ENCODE measurements around the gene TMTC2. TPM values are rescaled to one million over a fixed set of nuclear protein-coding genes. Genes with fewer than 3 reads are reported as not detected.

The TMTC2 gene
- total RNA-seq, 1 donor from 2014 or later: 37.9 TPM

GRCh38 chr12:83040339-83040738, 353.6 kb downstream of the TMTC2 start:
- DNase-seq (no peak), ATAC-seq (no peak)
- Histone ChIP-seq H3K4me1 (no peaks in the 10 kb centered on the region), H3K9me3 (no peaks in the 10 kb centered on the region), H3K36me3 (no peaks in the 10 kb centered on the region), H3K4me3 (no peak overlapping the region), H3K27ac (no peak overlapping the region), H3K27me3 (no peaks in the 10 kb centered on the region)
- TF ChIP-seq, protein P1, sequence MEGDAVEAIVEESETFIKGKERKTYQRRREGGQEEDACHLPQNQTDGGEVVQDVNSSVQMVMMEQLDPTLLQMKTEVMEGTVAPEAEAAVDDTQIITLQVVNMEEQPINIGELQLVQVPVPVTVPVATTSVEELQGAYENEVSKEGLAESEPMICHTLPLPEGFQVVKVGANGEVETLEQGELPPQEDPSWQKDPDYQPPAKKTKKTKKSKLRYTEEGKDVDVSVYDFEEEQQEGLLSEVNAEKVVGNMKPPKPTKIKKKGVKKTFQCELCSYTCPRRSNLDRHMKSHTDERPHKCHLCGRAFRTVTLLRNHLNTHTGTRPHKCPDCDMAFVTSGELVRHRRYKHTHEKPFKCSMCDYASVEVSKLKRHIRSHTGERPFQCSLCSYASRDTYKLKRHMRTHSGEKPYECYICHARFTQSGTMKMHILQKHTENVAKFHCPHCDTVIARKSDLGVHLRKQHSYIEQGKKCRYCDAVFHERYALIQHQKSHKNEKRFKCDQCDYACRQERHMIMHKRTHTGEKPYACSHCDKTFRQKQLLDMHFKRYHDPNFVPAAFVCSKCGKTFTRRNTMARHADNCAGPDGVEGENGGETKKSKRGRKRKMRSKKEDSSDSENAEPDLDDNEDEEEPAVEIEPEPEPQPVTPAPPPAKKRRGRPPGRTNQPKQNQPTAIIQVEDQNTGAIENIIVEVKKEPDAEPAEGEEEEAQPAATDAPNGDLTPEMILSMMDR (IDR thresholded peaks at IDR 0.05): no peak
- intact Hi-C loops (cut with DNase I): no loop called here

DNA sequence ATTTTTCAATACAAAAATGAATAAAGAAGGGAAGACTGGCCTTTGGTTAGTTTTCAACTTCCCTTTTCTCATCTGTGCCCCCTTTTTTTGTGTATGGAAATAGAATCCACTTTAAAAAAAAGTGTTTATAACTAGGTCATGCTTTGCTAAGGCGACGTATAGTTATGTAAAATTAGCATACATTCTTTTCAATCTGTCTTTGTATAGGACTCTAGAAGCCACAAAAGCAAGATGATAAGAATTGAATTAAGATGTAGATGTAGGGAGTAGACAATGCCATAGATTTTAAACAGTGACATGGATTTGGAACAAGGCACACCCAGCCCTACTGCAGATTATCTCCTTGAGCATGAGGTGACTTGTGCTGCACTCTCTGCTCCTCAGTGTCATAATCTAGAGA, 354.3 kb downstream of the TMTC2 start:
- ATAC-seq (no peak), DNase-seq (no peak)
- Histone ChIP-seq H3K4me3 (no peak overlapping the region), H3K4me1 (no peaks in the 10 kb centered on the region), H3K9me3 (no peaks in the 10 kb centered on the region), H3K36me3 (no peaks in the 10 kb centered on the region), H3K27me3 (no peaks in the 10 kb centered on the region), H3K27ac (no peak overlapping the region)
- TF ChIP-seq, protein P1 (IDR thresholded peaks at IDR 0.05): no peak
- intact Hi-C loops (cut with DNase I): no loop called here

- H3K4me3 ChIP-seq: no peak overlapping the region
- no peak for DNase-seq
- H3K4me1 ChIP-seq: no peaks in the 10 kb centered on the region
- H3K27ac ChIP-seq: no peak overlapping the region
- no peaks in the 10 kb centered on the region for H3K9me3 ChIP-seq
- H3K27me3 ChIP-seq: no peaks in the 10 kb centered on the region
- H3K36me3 ChIP-seq: no peaks in the 10 kb centered on the region
- TF ChIP-seq, protein P1 (IDR thresholded peaks at IDR 0.05): no peak
- no peak for ATAC-seq
- intact Hi-C loops (cut with DNase I): no loop called here
These were observed 355.9 kb downstream of the TMTC2 start for GRCh38 chr12:83042441-83043200.

GRCh38 chr12:83044736-83045135, 358.0 kb downstream of the TMTC2 start:
- Histone ChIP-seq H3K27me3 (no peaks in the 10 kb centered on the region), H3K4me1 (no peaks in the 10 kb centered on the region), H3K27ac (no peak overlapping the region), H3K4me3 (no peak overlapping the region), H3K36me3 (no peaks in the 10 kb centered on the region), H3K9me3 (no peaks in the 10 kb centered on the region)
- no peak for DNase-seq
- TF ChIP-seq, protein P1 (IDR thresholded peaks at IDR 0.05): no peak
- no peak for ATAC-seq
- intact Hi-C loops (cut with DNase I): no loop called here

- H3K27ac ChIP-seq: no peak overlapping the region
- H3K4me3 ChIP-seq: no peak overlapping the region
- TF ChIP-seq, protein P1 (IDR thresholded peaks at IDR 0.05): no peak
- no peak for DNase-seq
- no peaks in the 10 kb centered on the region for H3K27me3 ChIP-seq
- no peak for ATAC-seq
- no peaks in the 10 kb centered on the region for H3K36me3 ChIP-seq
- intact Hi-C loops (cut with DNase I): no loop called here
- no peaks in the 10 kb centered on the region for H3K4me1 ChIP-seq
- H3K9me3 ChIP-seq: no peaks in the 10 kb centered on the region
These were observed 359.3 kb downstream of the TMTC2 start for GRCh38 chr12:83046019-83046418.

Measured in upper lobe of right lung (tissue), 1 donor.